Activated CD4-positive, alpha-beta T cell treated with anti-CD3 and anti-CD28 coated beads, Interleukin-2, amount 50 U/mL, for 4 hours (primary cell): ENCODE results near the gene PTPRZ1.

Experiments
- DNase-seq, 2 experiments: peaks; one replicate each; pipeline ENCODE4 v3.0.0-alpha.2; 2020

Gene PTPRZ1

DNA sequence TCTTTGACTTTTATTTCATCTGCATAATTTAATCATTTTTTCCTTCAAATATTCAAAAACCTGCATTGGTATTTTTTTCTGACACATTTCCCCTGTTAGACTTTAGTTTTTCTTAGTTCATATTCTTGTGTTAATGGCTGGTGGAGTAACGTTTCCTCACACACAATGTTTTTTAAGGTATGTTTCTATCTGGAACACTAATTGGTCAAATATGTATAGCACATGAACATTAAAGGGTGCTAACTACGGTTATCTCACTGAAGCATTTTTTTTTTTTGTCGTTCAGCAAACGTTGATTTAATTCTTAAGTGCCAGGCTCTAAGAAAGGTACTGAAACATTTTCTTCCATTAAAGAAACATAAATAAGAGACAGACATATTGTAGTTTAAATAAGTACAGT is 87.7 kb downstream of the PTPRZ1 start:
- no peak for DNase-seq

- DNase-seq = no peak
Observed at GRCh38 chr7:121961089-121961867, 88.3 kb downstream of the PTPRZ1 start.

GRCh38 chr7:121966276-121966934 is 93.4 kb downstream of the PTPRZ1 start:
- no peak for DNase-seq

GRCh38 chr7:121966935-121967332 is 94.0 kb downstream of the PTPRZ1 start:
- DNase-seq = no peak

- no peak for DNase-seq
Observed at GRCh38 chr7:121985476-121986030, 112.6 kb downstream of the PTPRZ1 start.

DNA sequence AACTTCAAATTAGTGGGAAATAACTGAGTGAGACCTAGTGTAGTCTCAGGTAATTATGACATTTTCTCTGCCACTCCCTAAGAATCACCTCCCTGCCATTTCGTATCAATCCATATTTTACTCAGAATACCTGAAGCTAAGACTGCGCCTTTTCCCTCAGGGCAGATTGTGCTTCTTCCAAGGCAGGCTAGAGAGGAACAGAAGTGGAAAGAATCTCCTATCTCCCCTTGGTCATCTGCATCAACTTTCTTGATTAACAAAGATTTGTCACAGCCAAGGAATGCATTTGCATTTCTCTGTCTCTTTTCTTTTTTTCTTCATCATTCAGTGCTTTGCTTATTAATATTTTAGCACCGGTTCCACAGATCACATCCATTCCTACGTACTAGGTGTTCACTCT is 119.1 kb downstream of the PTPRZ1 start:
- DNase-seq = no peak

DNA sequence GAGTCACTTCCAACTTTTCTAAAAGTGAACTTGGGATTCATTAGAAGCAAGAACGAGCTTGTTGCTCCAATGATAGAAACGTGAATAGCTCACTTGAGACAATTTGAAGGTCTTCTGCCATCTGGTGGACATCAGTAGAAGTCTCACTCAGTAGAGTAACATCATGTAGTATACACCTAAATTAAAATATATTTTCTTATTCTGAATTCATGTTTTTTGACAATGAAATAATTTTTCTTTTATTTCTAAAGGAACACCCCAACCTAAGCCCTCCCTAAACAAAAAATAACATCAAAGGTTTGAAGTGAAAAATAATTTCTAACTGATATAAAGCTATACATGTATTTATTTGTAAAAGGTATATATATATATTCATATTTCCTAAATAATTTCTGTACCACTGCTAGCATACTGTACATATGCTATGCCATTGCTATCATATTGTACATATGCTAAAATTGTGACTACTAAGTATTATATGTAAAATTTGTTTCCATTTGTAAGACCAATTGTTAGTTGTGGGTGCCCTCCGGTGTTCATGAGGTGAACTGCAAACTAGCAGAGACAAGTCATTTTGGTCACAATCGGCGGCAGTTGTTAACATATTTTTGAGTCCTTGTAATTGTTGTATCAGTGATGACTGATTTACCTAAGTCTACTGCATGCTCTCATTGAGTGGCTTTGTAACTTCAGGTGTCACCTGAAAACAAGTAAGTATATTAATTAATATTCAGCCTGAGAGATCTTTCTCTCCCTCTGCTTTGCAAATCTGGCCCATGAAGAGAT is 121.9 kb downstream of the PTPRZ1 start:
- DNase-seq = peak; percentile 5 to 7

DNA sequence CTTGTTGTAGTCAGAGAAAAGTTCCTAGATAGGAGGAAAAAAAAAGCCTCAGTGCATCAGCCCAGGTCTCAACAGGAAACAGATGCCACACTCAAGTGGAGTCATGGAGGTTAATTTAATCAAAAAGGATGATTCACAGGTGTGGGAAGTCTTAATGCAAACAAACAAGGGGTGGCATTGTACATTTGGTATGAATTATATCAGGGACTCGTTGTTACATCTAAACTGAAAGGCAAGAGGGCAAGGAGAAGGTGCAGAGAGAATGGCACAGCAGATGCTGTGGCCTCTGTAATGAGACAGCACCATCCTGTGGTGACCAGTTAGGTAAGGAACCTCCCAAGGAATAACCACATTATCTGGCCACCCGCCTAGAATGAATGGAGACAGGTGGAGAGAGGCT is 133.7 kb downstream of the PTPRZ1 start:
- DNase-seq = no peak

GRCh38 chr7:122010116-122010515 is 137.2 kb downstream of the PTPRZ1 start:
- no peak for DNase-seq

DNA sequence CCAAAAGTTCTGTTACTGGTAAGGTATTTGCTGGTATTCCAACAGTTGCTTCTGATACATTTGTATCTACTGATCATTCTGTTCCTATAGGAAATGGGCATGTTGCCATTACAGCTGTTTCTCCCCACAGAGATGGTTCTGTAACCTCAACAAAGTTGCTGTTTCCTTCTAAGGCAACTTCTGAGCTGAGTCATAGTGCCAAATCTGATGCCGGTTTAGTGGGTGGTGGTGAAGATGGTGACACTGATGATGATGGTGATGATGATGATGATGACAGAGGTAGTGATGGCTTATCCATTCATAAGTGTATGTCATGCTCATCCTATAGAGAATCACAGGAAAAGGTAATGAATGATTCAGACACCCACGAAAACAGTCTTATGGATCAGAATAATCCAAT is 140.1 kb downstream of the PTPRZ1 start:
- DNase-seq = no peak

- DNase-seq = no peak
Observed at GRCh38 chr7:122013630-122014029, 140.7 kb downstream of the PTPRZ1 start.

GRCh38 chr7:122014697-122015096 is 141.7 kb downstream of the PTPRZ1 start:
- no peak for DNase-seq

DNA sequence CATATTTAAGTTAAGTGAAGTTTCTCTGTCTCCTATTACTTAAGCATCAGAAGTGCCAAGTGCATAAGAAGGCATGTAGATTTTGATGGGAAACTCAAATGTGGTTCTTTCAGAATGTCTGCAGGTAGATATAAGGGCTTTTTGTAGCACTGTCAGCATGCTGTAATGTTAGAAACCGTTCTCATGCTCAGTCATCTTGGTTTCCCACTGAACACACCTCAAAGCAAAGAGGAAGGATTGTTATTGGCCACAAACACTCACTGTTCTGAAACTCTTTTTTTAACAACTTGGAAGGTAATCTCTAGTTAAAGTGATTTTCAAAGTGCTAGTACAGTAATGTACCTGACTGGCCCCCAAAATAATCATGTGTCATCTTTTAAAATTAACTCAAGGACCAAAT is 145.1 kb downstream of the PTPRZ1 start:
- DNase-seq = no peak

GRCh38 chr7:122027058-122027457 is 154.1 kb downstream of the PTPRZ1 start:
- DNase-seq = no peak

DNA sequence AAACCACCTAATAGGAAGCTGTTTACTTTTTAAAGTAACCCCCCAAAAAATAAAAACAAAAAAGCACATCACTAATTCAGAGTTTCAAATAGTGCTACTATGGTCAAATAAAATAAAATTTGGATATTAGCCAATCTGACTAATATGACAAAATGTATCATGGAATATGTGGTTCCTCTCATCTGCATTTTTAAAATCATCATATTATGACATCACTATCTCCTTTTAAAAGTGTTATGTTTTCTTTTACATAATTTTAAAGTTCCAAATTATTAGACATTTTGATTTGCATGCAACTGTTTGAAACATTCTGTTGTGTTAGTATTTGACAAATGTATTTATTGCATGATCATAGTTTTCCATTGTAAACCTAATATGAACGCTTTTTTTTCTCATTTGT is 160.7 kb downstream of the PTPRZ1 start:
- DNase-seq = no peak

DNA sequence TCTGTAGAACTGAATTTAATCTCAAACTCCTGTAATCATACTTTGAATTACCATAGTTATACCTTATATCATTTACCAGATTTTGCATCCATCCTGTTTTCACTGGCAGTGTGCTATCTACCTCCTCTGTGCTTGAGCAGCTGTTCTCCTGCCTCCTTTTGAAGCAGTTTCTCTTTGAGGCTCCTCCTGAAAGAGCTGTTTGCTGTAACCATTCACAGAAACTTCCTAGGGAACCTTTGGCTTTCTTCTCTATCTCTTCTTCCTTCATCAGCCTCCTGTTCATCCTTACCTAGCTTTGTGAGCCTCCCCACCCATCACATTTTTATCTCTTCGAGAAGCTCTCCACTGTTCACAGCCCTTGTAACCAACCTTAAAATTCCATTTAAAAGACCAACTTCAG is 162.9 kb downstream of the PTPRZ1 start:
- DNase-seq = no peak

DNA sequence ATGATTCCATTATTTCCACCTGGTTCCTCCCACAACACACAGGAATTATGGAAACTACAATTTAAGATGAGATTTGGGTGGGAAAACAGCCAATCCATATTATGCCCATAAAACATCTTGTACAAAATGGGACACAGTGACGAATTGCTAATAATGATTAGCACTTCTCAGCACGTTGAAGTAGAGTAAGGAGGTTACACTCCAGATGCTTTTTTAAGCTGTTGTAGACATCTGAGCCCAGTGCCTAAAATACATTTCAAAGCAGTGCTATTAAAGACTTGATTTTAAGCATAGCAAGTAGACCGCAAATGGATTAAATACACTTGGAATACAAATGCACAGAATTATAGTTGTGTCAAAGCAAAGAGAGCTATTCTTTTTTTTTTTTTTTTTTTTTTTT is 165.2 kb downstream of the PTPRZ1 start:
- no peak for DNase-seq

DNA sequence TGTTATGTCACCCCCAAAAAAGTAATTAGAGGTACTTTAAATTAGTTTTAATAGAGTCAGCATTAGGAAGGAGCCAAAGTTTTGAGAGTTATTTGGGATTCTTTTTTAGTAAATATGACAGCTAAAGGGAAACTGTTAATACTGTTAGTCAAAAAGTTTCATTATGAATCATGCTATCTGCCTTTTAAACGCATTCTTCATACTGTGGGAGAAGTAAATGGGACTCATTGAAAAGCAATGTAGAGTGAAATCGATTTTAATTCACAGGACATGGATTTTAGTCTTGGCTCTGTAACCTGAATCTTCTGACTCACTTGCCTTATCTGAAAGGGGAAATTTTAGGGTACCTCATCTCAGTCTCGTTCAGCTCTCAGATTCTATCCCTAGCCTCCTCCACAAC is 165.9 kb downstream of the PTPRZ1 start:
- no peak for DNase-seq

GRCh38 chr7:122040147-122040546 is 167.2 kb downstream of the PTPRZ1 start:
- no peak for DNase-seq

DNA sequence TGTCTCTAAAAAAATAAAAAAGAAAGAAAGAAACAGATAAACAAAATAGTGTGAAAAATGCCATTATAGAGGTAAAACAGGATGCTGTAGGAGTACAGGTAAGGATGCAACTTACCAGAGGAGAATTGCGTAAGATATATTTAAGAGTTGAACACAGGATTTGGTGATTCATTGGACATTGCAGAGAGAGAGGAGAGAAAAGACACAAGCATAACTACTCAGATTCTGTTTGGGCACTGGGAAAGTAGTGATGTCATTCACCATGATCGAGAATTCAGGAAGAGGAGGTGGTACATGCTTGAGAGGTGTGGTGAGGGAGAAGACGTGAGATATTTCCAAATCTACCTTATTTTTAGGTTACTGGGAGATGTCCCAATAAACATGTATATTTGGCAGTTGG is 173.4 kb downstream of the PTPRZ1 start:
- no peak for DNase-seq

- DNase-seq = no peak
Observed at GRCh38 chr7:122054393-122054792, 181.4 kb downstream of the PTPRZ1 start.

- DNase-seq = no peak
Observed at GRCh38 chr7:122055073-122055472, 182.1 kb downstream of the PTPRZ1 start.

DNA sequence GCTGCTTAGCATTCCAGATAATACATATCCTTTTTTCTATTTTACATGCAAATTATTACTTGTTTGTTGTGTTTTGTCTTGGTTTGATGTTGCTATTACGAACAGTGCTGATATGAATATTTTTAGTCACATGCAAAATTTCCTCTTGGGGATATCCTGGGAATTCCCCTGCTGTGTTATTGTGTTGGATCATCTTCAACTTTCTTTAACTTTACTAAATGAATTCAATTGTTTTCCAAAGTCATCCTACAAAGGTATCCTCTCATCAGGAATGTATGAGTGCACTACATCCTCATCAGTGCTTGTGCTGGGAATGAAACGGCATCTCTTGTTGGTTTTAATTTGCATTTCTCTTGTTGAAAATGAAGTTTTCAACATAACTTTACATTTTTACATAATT is 184.0 kb downstream of the PTPRZ1 start:
- DNase-seq = no peak

GRCh38 chr7:122059542-122059941 is 186.6 kb downstream of the PTPRZ1 start:
- DNase-seq = no peak
